Mesenchymal stem cell (in vitro differentiated cells and primary cell): ENCODE results near the gene CDK5R1.

Source experiments
- DNase-seq: peaks from one replicate; pipeline ENCODE4 v3.0.0-alpha.2; 2013
- H2AFZ ChIP-seq: one replicate; pipeline ENCODE4 v1.6.1; 2013; ENCODE audit warnings: low read depth, mild to moderate bottlenecking, control low read depth, inconsistent platforms, low read length, moderate library complexity
- H2AK5ac ChIP-seq: 2 replicates; pipeline ENCODE4 v1.6.1; 2013; ENCODE audit warnings: low read length, moderate library complexity, mild to moderate bottlenecking, inconsistent platforms; ENCODE audit not compliant: severe bottlenecking
- H2BK120ac ChIP-seq: one replicate; pipeline ENCODE4 v1.6.1; 2013; ENCODE audit warnings: low read depth, mild to moderate bottlenecking, inconsistent platforms, low read length, moderate library complexity
- H2BK12ac ChIP-seq, 2 experiments: one replicate each; pipeline ENCODE4 v1.6.1; 2013; ENCODE audit warnings: inconsistent platforms in 2 of 2, low read length in 2 of 2, mild to moderate bottlenecking in 2 of 2, moderate library complexity in 2 of 2, control low read depth in 1 of 2
- H2BK15ac ChIP-seq: one replicate; pipeline ENCODE4 v1.6.1; 2013; ENCODE audit warnings: mild to moderate bottlenecking, low read depth, inconsistent platforms; ENCODE audit not compliant: poor library complexity, severe bottlenecking
- H2BK5ac ChIP-seq: 2 replicates; pipeline ENCODE4 v1.6.1; 2013; ENCODE audit warnings: low read depth, mild to moderate bottlenecking, low read length, control low read depth, inconsistent platforms; ENCODE audit not compliant: poor library complexity, severe bottlenecking
- H3K14ac ChIP-seq, 2 experiments: one replicate each; pipeline ENCODE4 v1.6.1; 2013; ENCODE audit warnings: inconsistent platforms in 2 of 2, low read length in 2 of 2, control low read depth in 1 of 2, mild to moderate bottlenecking in 1 of 2, moderate library complexity in 1 of 2
- H3K18ac ChIP-seq, 2 experiments: one replicate each; pipeline ENCODE4 v1.6.1; 2013; ENCODE audit warnings: inconsistent platforms in 2 of 2, low read length in 2 of 2, control low read depth in 1 of 2, low read depth in 1 of 2, mild to moderate bottlenecking in 1 of 2
- H3K23ac ChIP-seq, 2 experiments: one replicate each; pipeline ENCODE4 v1.6.1; 2013; ENCODE audit warnings: inconsistent platforms in 2 of 2, low read length in 2 of 2, mild to moderate bottlenecking in 2 of 2, moderate library complexity in 2 of 2, control low read depth in 1 of 2
- H3K27ac ChIP-seq: 2 replicates; pipeline ENCODE4 v1.5.1; 2013; ENCODE audit warnings: mild to moderate bottlenecking, moderate library complexity, low read length, control low read depth, inconsistent platforms; ENCODE audit not compliant: poor library complexity, severe bottlenecking
- H3K27me3 ChIP-seq, 2 experiments: 2 replicates each; pipeline versions ENCODE4 v1.6.1 to v1.7.0; 2013; ENCODE audit warnings: low read length in 2 of 2, mild to moderate bottlenecking in 2 of 2, moderate library complexity in 2 of 2, control low read depth in 1 of 2, inconsistent platforms in 1 of 2; ENCODE audit not compliant: control insufficient read depth in 1 of 2, insufficient read depth in 1 of 2
- H3K36me3 ChIP-seq, 2 experiments: 2 replicates each; pipeline versions ENCODE4 v1.6.1 to v1.7.0; 2013; ENCODE audit warnings: low read length in 2 of 2, control low read depth in 1 of 2, inconsistent platforms in 1 of 2, low read depth in 1 of 2, mild to moderate bottlenecking in 1 of 2; ENCODE audit not compliant: insufficient read depth in 2 of 2, control insufficient read depth in 1 of 2
- H3K4ac ChIP-seq, 2 experiments: one replicate each; pipeline ENCODE4 v1.6.1; 2013; ENCODE audit warnings: inconsistent platforms in 2 of 2, low read length in 2 of 2, mild to moderate bottlenecking in 2 of 2, moderate library complexity in 2 of 2, control low read depth in 1 of 2, low read depth in 1 of 2
- H3K4me1 ChIP-seq: 2 replicates; pipeline ENCODE4 v1.6.1; 2013; ENCODE audit warnings: low read depth, low read length, control low read depth; ENCODE audit not compliant: control insufficient read depth, insufficient read depth
- H3K4me2 ChIP-seq: 2 replicates; pipeline ENCODE4 v1.6.1; 2013; ENCODE audit warnings: low read length, mild to moderate bottlenecking, inconsistent platforms; ENCODE audit not compliant: poor library complexity, severe bottlenecking
- H3K4me3 ChIP-seq, 2 experiments: 2 replicates each; pipeline versions ENCODE4 v1.5.1 to v1.7.0; 2013; ENCODE audit warnings: low read length in 2 of 2, mild to moderate bottlenecking in 2 of 2, control low read depth in 1 of 2, low read depth in 1 of 2; ENCODE audit not compliant: insufficient read depth in 1 of 2
- H3K79me1 ChIP-seq: replicated peaks from 2 replicates; pipeline ENCODE4 v1.6.1; 2013; ENCODE audit warnings: mild to moderate bottlenecking, control low read depth, low read length, inconsistent platforms; ENCODE audit not compliant: poor library complexity, severe bottlenecking
- H3K9ac ChIP-seq: 2 replicates; pipeline ENCODE4 v1.7.0; 2013; ENCODE audit warnings: mild to moderate bottlenecking, low read length, moderate library complexity
- H3K9me3 ChIP-seq: 2 replicates; pipeline ENCODE4 v1.7.0; 2013; ENCODE audit warnings: mild to moderate bottlenecking, low read length; ENCODE audit not compliant: control insufficient read depth
- H4K8ac ChIP-seq: one replicate; pipeline ENCODE4 v1.6.1; 2013; ENCODE audit warnings: inconsistent platforms, mild to moderate bottlenecking, low read length, moderate library complexity
- H4K91ac ChIP-seq: one replicate; pipeline ENCODE4 v1.6.1; 2013; ENCODE audit warnings: mild to moderate bottlenecking, low read length, inconsistent platforms
- WGBS: methylation state at CpG from one replicate; pipeline ENCODE4 v1.1.7; 2013; ENCODE audit warnings: mixed read lengths; 5-methylcytosine and 5-hydroxymethylcytosine counted together

CDK5R1 gene

GRCh38 chr17:32513579-32513978 lies 26.8 kb downstream of the CDK5R1 start:
- no peak overlapping the region for H3K4me3 ChIP-seq
- no peak for DNase-seq
- peaks cover 0 to 4% of the 10 kb centered on the region in 2 experiments for H3K36me3 ChIP-seq
- WGBS, result 100% methylated on average over 1 of the region's 3 CpGs
- H2AFZ ChIP-seq, result no peak overlapping the region
- H3K9ac ChIP-seq, result no peak overlapping the region
- no peaks in the 10 kb centered on the region for H3K79me1 ChIP-seq
- no peak overlapping the region for H3K4me2 ChIP-seq
- no peak overlapping the region for H2BK120ac ChIP-seq
- H2BK12ac ChIP-seq, result no peak overlapping the region
- no peak overlapping the region for H3K4ac ChIP-seq
- H4K8ac ChIP-seq, result no peak overlapping the region
- H3K27me3 ChIP-seq, result no peaks in the 10 kb centered on the region
- no peaks in the 10 kb centered on the region for H3K9me3 ChIP-seq
- H2AK5ac ChIP-seq, result no peak overlapping the region
- peaks cover 5% of the 10 kb centered on the region for H3K4me1 ChIP-seq
- no peak overlapping the region for H3K18ac ChIP-seq
- H2BK5ac ChIP-seq, result no peak overlapping the region
- H2BK15ac ChIP-seq, result no peak overlapping the region
- H3K27ac ChIP-seq, result no peak overlapping the region
- no peak overlapping the region for H4K91ac ChIP-seq
- no peak overlapping the region for H3K23ac ChIP-seq
- H3K14ac ChIP-seq, result no peak overlapping the region

DNA sequence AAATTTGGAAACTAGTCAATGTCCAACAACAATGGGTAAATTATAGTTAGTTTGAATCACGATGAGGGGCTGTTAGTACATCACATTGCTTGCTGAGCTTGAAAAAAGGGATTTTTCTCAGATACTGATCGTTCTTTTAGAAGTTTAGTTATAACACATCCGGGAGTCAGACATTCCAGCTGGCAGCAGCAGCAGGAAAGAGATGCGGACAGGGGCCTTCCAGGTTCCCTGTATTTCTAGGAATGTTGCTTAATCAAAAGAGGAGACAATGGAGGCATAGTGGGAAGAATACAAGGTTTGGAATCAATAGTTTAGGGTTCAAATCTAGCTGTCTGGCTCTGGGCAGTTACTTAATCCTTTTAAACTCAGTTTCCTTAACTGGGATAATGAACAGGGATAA lies 27.8 kb downstream of the CDK5R1 start:
- no peak overlapping the region for H3K14ac ChIP-seq
- no peaks in the 10 kb centered on the region for H3K36me3 ChIP-seq
- H2AK5ac ChIP-seq, result no peak overlapping the region
- no peak overlapping the region for H2BK15ac ChIP-seq
- no peaks in the 10 kb centered on the region for H3K9me3 ChIP-seq
- H3K4me2 ChIP-seq, result no peak overlapping the region
- no peak overlapping the region for H2BK12ac ChIP-seq
- H3K18ac ChIP-seq, result no peak overlapping the region
- no peak overlapping the region for H2AFZ ChIP-seq
- H2BK120ac ChIP-seq, result no peak overlapping the region
- H4K8ac ChIP-seq, result no peak overlapping the region
- H3K4me3 ChIP-seq, result no peak overlapping the region
- H3K4ac ChIP-seq, result no peak overlapping the region
- no peak overlapping the region for H4K91ac ChIP-seq
- no peak overlapping the region for H3K9ac ChIP-seq
- H3K79me1 ChIP-seq, result no peaks in the 10 kb centered on the region
- no peak overlapping the region for H3K23ac ChIP-seq
- 96% methylated on average over 4 of the region's 4 CpGs for WGBS
- no peaks in the 10 kb centered on the region for H3K27me3 ChIP-seq
- peaks cover 11% of the 10 kb centered on the region for H3K4me1 ChIP-seq
- H3K27ac ChIP-seq, result no peak overlapping the region
- no peak overlapping the region for H2BK5ac ChIP-seq
- DNase-seq, result no peak

DNA sequence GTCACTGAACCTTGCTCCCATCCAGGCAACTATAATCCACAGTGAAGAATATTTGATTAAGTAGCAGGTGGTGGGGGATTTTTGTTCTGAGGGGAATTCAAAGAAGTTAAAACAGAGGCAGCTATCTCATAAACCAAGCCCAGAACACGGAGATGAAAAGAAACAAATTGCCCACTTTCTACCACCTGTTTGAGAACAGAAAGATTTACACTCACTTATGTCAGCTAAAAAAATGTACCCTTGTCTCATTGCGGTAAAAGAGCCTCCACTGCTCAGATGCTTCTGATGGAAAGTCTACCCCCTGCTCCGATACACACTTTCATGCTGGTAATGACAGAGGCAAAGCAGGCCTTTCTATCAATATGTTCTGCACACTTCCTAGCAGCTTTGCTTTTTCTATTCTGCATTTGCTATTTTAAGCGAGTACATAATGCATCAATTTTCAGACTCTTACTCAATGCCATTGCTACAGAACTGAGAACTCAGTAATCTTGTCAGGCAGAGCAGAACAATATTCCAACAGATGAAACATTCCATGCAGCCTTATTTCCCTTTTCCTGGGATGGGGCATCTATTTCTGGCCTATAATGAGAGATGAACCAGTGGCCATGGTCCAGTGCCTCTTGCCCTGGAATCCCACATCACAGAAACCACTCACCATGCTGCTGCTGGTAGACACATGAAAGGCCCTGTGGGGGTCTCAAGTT lies 29.0 kb downstream of the CDK5R1 start:
- Histone ChIP-seq H3K27me3 (no peaks in the 10 kb centered on the region), H3K36me3 (no peaks in the 10 kb centered on the region), H3K27ac (no peak overlapping the region), H2AK5ac (no peak overlapping the region), H3K18ac (no peak overlapping the region), H2BK12ac (no peak overlapping the region), H3K23ac (no peak overlapping the region), H2BK120ac (no peak overlapping the region), H3K4me1 (peaks cover 13% of the 10 kb centered on the region), H2AFZ (no peak overlapping the region), H3K79me1 (no peaks in the 10 kb centered on the region), H2BK15ac (no peak overlapping the region), H3K14ac (no peak overlapping the region), H3K4ac (no peak overlapping the region), H4K91ac (no peak overlapping the region), H4K8ac (no peak overlapping the region), H3K9me3 (no peaks in the 10 kb centered on the region), H3K9ac (no peak overlapping the region), H3K4me2 (no peak overlapping the region), H3K4me3 (no peak overlapping the region), H2BK5ac (no peak overlapping the region)
- DNase-seq, result no peak
- 94% methylated on average over 4 of the region's 4 CpGs for WGBS

- H4K8ac ChIP-seq, result no peak overlapping the region
- no peak overlapping the region for H3K4me3 ChIP-seq
- no peak overlapping the region for H3K18ac ChIP-seq
- no peak overlapping the region for H3K23ac ChIP-seq
- no peak overlapping the region for H4K91ac ChIP-seq
- no peak overlapping the region for H2AFZ ChIP-seq
- H3K4me1 ChIP-seq, result peaks cover 13% of the 10 kb centered on the region
- H3K9me3 ChIP-seq, result no peaks in the 10 kb centered on the region
- no peak overlapping the region for H2BK15ac ChIP-seq
- no peak overlapping the region for H3K4me2 ChIP-seq
- no peaks in the 10 kb centered on the region for H3K36me3 ChIP-seq
- H3K27ac ChIP-seq, result no peak overlapping the region
- H2BK12ac ChIP-seq, result no peak overlapping the region
- no peak overlapping the region for H2BK120ac ChIP-seq
- H3K79me1 ChIP-seq, result no peaks in the 10 kb centered on the region
- DNase-seq, result no peak
- no peaks in the 10 kb centered on the region for H3K27me3 ChIP-seq
- WGBS, result 0% methylated on average over 2 of the region's 2 CpGs
- no peak overlapping the region for H2BK5ac ChIP-seq
- no peak overlapping the region for H2AK5ac ChIP-seq
- H3K14ac ChIP-seq, result no peak overlapping the region
- H3K4ac ChIP-seq, result no peak overlapping the region
- no peak overlapping the region for H3K9ac ChIP-seq
Measured at GRCh38 chr17:32516450-32516849, 29.7 kb downstream of the CDK5R1 start.
